Renal pelvis (tissue), 4 donors: ENCODE measurements around the gene N4BP2. TPM values are rescaled to one million over a fixed set of nuclear protein-coding genes. Genes with fewer than 3 reads are reported as not detected.

Experiments used
- DNase-seq: peaks from one replicate; pipeline ENCODE4 v3.0.0-alpha.2; 2013
- polyA plus RNA-seq, 3 donors: library from polyadenylated mRNA; unstranded; fragments of 120-200 nt; gene quantifications; one replicate each; pipeline ENCODE4 v1.2.1, GENCODE V29; 2013; ENCODE audit not compliant: insufficient read length in 3 of 3

N4BP2 gene
- polyA plus RNA-seq, 3 donors = 18.0 to 26.2 (median 25.7) TPM

- DNase-seq = no peak
Observed at GRCh38 chr4:40205259-40206198, 148.9 kb downstream of the N4BP2 start.

- no peak for DNase-seq
Observed at GRCh38 chr4:40206426-40206825, 149.8 kb downstream of the N4BP2 start.

Other genes with a start within 250 kb of the N4BP2 start
- gene PDS5A, start 78.9 kb upstream of the N4BP2 start, polyA plus RNA-seq = 10 to 100 TPM; 58.7 to 69.7 (median 64.7) TPM
- 1 to 10 TPM in 1 of 3 donors, under 1 TPM in 2; 0.48 to 1.3 (median 0.61) TPM for gene RHOH, start 140.2 kb downstream of the N4BP2 start, polyA plus RNA-seq